Astrocyte (in vitro differentiated cells and primary cell): ENCODE results near the gene JAKMIP1.

Experiments
- CTCF ChIP-seq: IDR thresholded peaks from 2 replicates; pipeline ENCODE4 v1.5.1; 2011; ENCODE audit warnings: low read depth, mild to moderate bottlenecking, inconsistent platforms, low read length, moderate library complexity; ENCODE audit not compliant: insufficient read depth
- EZH2 ChIP-seq: IDR thresholded peaks from 2 replicates; pipeline ENCODE4 v1.6.1; 2012; ENCODE audit warnings: mild to moderate bottlenecking, low read length, inconsistent platforms; ENCODE audit not compliant: insufficient read depth

DNA sequence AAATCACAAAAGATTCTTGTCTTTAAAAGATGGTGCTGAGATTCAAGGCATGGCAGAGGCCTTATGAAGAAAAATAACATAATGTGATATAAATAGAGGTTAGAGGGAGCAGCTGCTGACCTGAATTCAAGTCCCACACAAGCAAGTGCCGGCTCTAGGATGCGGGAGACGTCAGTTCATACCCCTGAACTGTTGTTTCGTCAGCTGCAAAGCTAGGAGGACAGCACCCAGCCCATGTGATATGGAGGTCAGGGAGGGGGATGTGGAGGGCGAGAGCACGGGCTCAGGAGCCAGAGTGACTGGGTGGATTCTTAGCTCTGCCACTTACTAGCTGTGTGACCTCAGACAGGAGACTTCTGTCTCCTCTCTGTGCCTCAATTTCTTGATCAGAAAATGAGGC, 77.9 kb downstream of the JAKMIP1 start:
- TF ChIP-seq CTCF (no peak), EZH2 (no peak)
